RWPE2 (cell line): ENCODE data around the gene FASN.
A peak's percentile ranks its signal among the peaks of the same experiment; 100 is the strongest.

Experiments used
- ATAC-seq: fragments of 200-7000 bp; cut with Tn5 transposase; 3 replicates; pipeline ENCODE4 v1.9.1; 2021; ENCODE audit warnings: low read depth
- DNase-seq: peaks from one replicate; pipeline ENCODE4 v3.0.0-alpha.2; 2020; ENCODE audit warnings: low spot score
- H3K27ac ChIP-seq: fragments of 450-650 bp; 2 replicates; pipeline ENCODE4 v1.5.1; 2017; ENCODE audit warnings: mild to moderate bottlenecking; ENCODE audit not compliant: poor library complexity, severe bottlenecking
- H3K27me3 ChIP-seq: fragments of 250-450 bp; sonication (Bioruptor Pico); 2 replicates; pipeline ENCODE4 v1.5.1; 2021; ENCODE audit warnings: mild to moderate bottlenecking, moderate library complexity; ENCODE audit not compliant: insufficient read depth, poor library complexity, severe bottlenecking
- H3K36me3 ChIP-seq: fragments of 250-450 bp; sonication (Bioruptor Pico); 2 replicates; pipeline ENCODE4 v1.5.1; 2020; ENCODE audit warnings: low read depth, mild to moderate bottlenecking, moderate library complexity
- H3K4me1 ChIP-seq: fragments of 250-450 bp; sonication (Bioruptor Pico); 2 replicates; pipeline ENCODE4 v1.5.1; 2021; ENCODE audit warnings: mild to moderate bottlenecking, moderate library complexity; ENCODE audit not compliant: insufficient read depth, poor library complexity, severe bottlenecking
- H3K4me3 ChIP-seq: fragments of 250-450 bp; sonication (Bioruptor Pico); 2 replicates; pipeline ENCODE4 v1.5.1; 2021; ENCODE audit warnings: mild to moderate bottlenecking, moderate library complexity; ENCODE audit not compliant: severe bottlenecking
- H3K9me3 ChIP-seq: fragments of 250-450 bp; sonication (Bioruptor Pico); 2 replicates; pipeline ENCODE4 v1.5.1; 2021; ENCODE audit warnings: mild to moderate bottlenecking, moderate library complexity; ENCODE audit not compliant: severe bottlenecking
- CTCF ChIP-seq: fragments of 450-650 bp; IDR thresholded peaks from one replicate; pipeline ENCODE4 v1.5.1; 2017; ENCODE audit warnings: mild to moderate bottlenecking, moderate library complexity; ENCODE audit not compliant: poor library complexity, severe bottlenecking

The FASN gene

GRCh38 chr17:82078433-82078832 lies 19.6 kb downstream of the FASN start:
- ATAC-seq: no peak
- no peak for TF ChIP-seq CTCF
- Histone ChIP-seq H3K36me3 (peaks cover 53% of the 10 kb centered on the region), H3K9me3 (no peaks in the 10 kb centered on the region), H3K27ac (no peak overlapping the region), H3K4me3 (no peak overlapping the region), H3K27me3 (no peaks in the 10 kb centered on the region), H3K4me1 (peaks cover 4% of the 10 kb centered on the region)
- no peak for DNase-seq

GRCh38 chr17:82077617-82078358 lies 20.2 kb downstream of the FASN start:
- no peak overlapping the region for H3K4me3 ChIP-seq
- no peak for DNase-seq
- no peak for TF ChIP-seq CTCF
- no peaks in the 10 kb centered on the region for H3K9me3 ChIP-seq
- H3K27me3 ChIP-seq: no peaks in the 10 kb centered on the region
- no peak overlapping the region for H3K27ac ChIP-seq
- peak; percentile 0; the same call in 2 of the 3 replicates for ATAC-seq
- H3K36me3 ChIP-seq: peaks cover 47% of the 10 kb centered on the region
- peaks cover 4% of the 10 kb centered on the region for H3K4me1 ChIP-seq

- ATAC-seq (peak; percentile 23), DNase-seq (no peak)
- Histone ChIP-seq H3K36me3 (peaks cover 39% of the 10 kb centered on the region), H3K4me1 (peaks cover 4% of the 10 kb centered on the region), H3K9me3 (no peaks in the 10 kb centered on the region), H3K27ac (no peak overlapping the region), H3K27me3 (no peaks in the 10 kb centered on the region), H3K4me3 (no peak overlapping the region)
- TF ChIP-seq CTCF: no peak
Observed at GRCh38 chr17:82076785-82077591, 21.0 kb downstream of the FASN start.

DNA sequence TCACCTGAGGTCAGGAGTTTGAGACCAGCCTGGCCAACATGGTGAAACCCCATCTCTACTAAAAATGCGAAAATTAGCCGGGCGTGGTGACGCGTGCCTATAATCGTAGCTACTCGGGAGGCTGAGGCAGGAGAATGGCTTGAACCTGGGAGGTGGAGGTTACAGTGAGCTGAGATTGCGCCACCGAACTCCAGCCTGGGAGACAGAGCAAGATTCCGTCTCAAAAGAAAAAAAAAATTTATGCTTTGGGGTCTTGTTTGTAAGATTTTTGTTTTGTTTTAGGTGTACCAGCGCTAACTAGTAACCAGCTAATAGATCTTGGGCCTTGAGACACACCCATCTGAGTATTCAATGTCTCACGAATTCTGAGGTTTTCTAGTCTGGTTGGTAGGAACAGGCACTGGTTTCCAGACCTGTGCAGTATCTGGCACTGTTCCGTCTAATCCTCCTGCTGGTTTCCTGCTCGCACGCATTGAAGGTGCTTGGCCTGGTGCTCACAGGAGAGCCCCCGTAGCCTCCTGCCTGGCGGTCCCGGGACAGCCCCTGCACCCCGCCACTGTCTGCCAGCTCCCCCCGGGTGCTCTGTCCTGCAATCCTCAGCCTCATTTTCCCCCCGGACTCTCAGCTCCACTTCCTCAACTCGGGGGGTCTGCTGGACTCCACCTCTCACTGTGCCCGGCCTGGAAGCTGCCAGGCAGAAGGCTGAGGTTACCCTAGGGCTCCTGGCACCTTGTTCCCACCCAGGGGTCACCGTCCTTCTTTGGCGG lies 21.8 kb downstream of the FASN start:
- peaks cover 4% of the 10 kb centered on the region for H3K4me1 ChIP-seq
- no peaks in the 10 kb centered on the region for H3K9me3 ChIP-seq
- DNase-seq (no peak), ATAC-seq (peak; percentile 33)
- no peak for TF ChIP-seq CTCF
- no peak overlapping the region for H3K27ac ChIP-seq
- H3K27me3 ChIP-seq: no peaks in the 10 kb centered on the region
- H3K36me3 ChIP-seq: peaks cover 32% of the 10 kb centered on the region
- H3K4me3 ChIP-seq: no peak overlapping the region
